ENCODE data around the gene RPGR.

DNA sequence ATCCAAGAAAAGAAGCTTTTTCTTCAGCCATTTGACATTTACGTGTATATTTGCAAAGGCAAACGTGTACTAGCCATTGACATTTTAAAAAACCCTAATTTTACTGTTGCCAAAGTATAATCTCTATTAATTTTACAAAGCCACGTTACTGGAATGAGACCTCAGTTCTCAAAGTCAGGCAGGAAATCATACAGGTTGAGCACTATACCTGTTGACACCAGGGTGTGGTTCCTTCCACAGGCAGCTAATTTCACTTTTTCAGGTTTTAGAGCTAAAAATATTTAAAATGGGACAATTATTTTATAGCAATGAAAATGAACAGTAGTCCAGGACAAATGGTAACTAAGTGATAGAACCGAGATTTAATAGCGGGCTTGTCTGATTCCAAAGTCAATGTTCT is 6.5 kb downstream of the RPGR start:
- TF ChIP-seq, protein P1, sequence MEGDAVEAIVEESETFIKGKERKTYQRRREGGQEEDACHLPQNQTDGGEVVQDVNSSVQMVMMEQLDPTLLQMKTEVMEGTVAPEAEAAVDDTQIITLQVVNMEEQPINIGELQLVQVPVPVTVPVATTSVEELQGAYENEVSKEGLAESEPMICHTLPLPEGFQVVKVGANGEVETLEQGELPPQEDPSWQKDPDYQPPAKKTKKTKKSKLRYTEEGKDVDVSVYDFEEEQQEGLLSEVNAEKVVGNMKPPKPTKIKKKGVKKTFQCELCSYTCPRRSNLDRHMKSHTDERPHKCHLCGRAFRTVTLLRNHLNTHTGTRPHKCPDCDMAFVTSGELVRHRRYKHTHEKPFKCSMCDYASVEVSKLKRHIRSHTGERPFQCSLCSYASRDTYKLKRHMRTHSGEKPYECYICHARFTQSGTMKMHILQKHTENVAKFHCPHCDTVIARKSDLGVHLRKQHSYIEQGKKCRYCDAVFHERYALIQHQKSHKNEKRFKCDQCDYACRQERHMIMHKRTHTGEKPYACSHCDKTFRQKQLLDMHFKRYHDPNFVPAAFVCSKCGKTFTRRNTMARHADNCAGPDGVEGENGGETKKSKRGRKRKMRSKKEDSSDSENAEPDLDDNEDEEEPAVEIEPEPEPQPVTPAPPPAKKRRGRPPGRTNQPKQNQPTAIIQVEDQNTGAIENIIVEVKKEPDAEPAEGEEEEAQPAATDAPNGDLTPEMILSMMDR (conservative IDR thresholded peaks at IDR 0.05): no peak
- no peak for TF ChIP-seq ZFX (IDR thresholded peaks at IDR 0.05)

Data from C4-2B (cell line).